BJ (cell line): ENCODE data around the gene SPSB1. TPM values are rescaled to one million over a fixed set of nuclear protein-coding genes. Genes with fewer than 3 reads are reported as not detected.

ENCODE experiments used
- CTCF ChIA-PET: fragments of 350-600 bp; formaldehyde crosslinking; extraction: SDS; loops from one replicate; lab custom pipeline; 2021; ENCODE audit warnings: antibody characterized with exemption, inconsistent platforms; lab: Yijun Ruan, JAX
- POLR2A ChIA-PET: fragments of 300-600 bp; sonication (Branson Sonifier 250); formaldehyde crosslinking; extraction: SDS; loops from one replicate; lab custom pipeline; 2021; ENCODE audit warnings: antibody characterized with exemption; lab: Charles Lee
- DNase-seq: peaks from one replicate; pipeline ENCODE4 v3.0.0-alpha.2; 2011; ENCODE audit warnings: low read depth
- H3K27me3 ChIP-seq: 2 replicates; pipeline ENCODE4 v1.6.0; 2011; ENCODE audit warnings: low read length; ENCODE audit not compliant: control insufficient read depth, insufficient read depth
- H3K36me3 ChIP-seq: 2 replicates; pipeline ENCODE4 v1.5.1; 2011; ENCODE audit warnings: low read length; ENCODE audit not compliant: control insufficient read depth, insufficient read depth
- H3K4me3 ChIP-seq: 2 replicates; pipeline ENCODE4 v1.5.1; 2011; ENCODE audit warnings: low read depth, mild to moderate bottlenecking, control low read depth, low read length
- CTCF ChIP-seq: IDR thresholded peaks from 2 replicates; pipeline ENCODE4 v1.5.1; 2011; ENCODE audit warnings: low read depth, mild to moderate bottlenecking, control low read depth, inconsistent platforms, low read length, moderate library complexity; ENCODE audit not compliant: insufficient read depth
- polyA plus RNA-seq: library from polyadenylated mRNA; depleted of rRNA; stranded (reverse); fragments of >200 nt; gene quantifications from 2 replicates; pipeline ENCODE4 v1.2.3, GENCODE V29; 2011

SPSB1 gene
- polyA plus RNA-seq, 1 experiment = 19.8 TPM

GRCh38 chr1:9340172-9340854 lies 47.6 kb downstream of the SPSB1 start:
- POLR2A ChIA-PET = no interaction called here
- no peak overlapping the region for H3K4me3 ChIP-seq
- CTCF ChIA-PET = no interaction called here
- H3K27me3 ChIP-seq = no peaks in the 10 kb centered on the region
- no peaks in the 10 kb centered on the region; the same call in 1 of the 2 replicates for H3K36me3 ChIP-seq
- no peak for TF ChIP-seq CTCF
- no peak for DNase-seq

GRCh38 chr1:9340864-9341263 lies 48.2 kb downstream of the SPSB1 start:
- ChIA-PET POLR2A (no interaction called here), CTCF (no interaction called here)
- no peak for TF ChIP-seq CTCF
- Histone ChIP-seq H3K4me3 (no peak overlapping the region), H3K27me3 (no peaks in the 10 kb centered on the region), H3K36me3 (no peaks in the 10 kb centered on the region; the same call in 1 of the 2 replicates)
- no peak for DNase-seq

- DNase-seq = no peak
- ChIA-PET CTCF (no interaction called here), POLR2A (no interaction called here)
- Histone ChIP-seq H3K4me3 (no peak overlapping the region), H3K27me3 (no peaks in the 10 kb centered on the region), H3K36me3 (no peaks in the 10 kb centered on the region; the same call in 1 of the 2 replicates)
- no peak for TF ChIP-seq CTCF
Observed at GRCh38 chr1:9341301-9341845, 48.7 kb downstream of the SPSB1 start.

- Histone ChIP-seq H3K27me3 (no peaks in the 10 kb centered on the region), H3K4me3 (no peak overlapping the region), H3K36me3 (no peaks in the 10 kb centered on the region; the same call in 1 of the 2 replicates)
- TF ChIP-seq CTCF = no peak
- ChIA-PET CTCF (no interaction called here), POLR2A (no interaction called here)
- DNase-seq = no peak
Observed at GRCh38 chr1:9343269-9343668, 50.6 kb downstream of the SPSB1 start.

- DNase-seq = no peak
- ChIA-PET POLR2A (no interaction called here), CTCF (no interaction called here)
- Histone ChIP-seq H3K4me3 (no peak overlapping the region), H3K36me3 (no peaks in the 10 kb centered on the region; the same call in 1 of the 2 replicates), H3K27me3 (no peaks in the 10 kb centered on the region)
- no peak for TF ChIP-seq CTCF
Observed at GRCh38 chr1:9344426-9345200, 51.9 kb downstream of the SPSB1 start.
